Activated naive CD4-positive, alpha-beta T cell treated with anti-CD3 and anti-CD28 coated beads, Interleukin-2, amount 50 U/mL, for 72 hours (primary cell): ENCODE results near the gene PRKCQ. TPM values are rescaled to one million over a fixed set of nuclear protein-coding genes. Genes with fewer than 3 reads are reported as not detected.

Source experiments
- ATAC-seq, 2 donors: fragments of 150-1000 bp; cut with Tn5 transposase; 2 replicates each; pipeline ENCODE4 v1.10.0; 2021; ENCODE audit warnings: mild to moderate bottlenecking in 2 of 2, moderate library complexity in 2 of 2
- DNase-seq, 2 donors: peaks; one replicate each; pipeline ENCODE4 v3.0.0; 2021 to 2022; ENCODE audit warnings: low spot score in 2 of 2
- H3K27ac Mint-ChIP-seq, 2 donors: one replicate each; pipeline ENCODE4 v1.8.0; 2022; ENCODE audit warnings: mild to moderate bottlenecking in 2 of 2, mixed read lengths in 2 of 2
- H3K36me3 Mint-ChIP-seq, 2 donors: one replicate each; pipeline ENCODE4 v1.8.0; 2022; ENCODE audit warnings: mixed read lengths in 2 of 2
- H3K9me3 Mint-ChIP-seq, 2 donors: one replicate each; pipeline ENCODE4 v1.8.0; 2022; ENCODE audit warnings: mixed read lengths in 2 of 2
- total RNA-seq, 2 donors: library from RNA; stranded (reverse); gene quantifications; one replicate each; pipeline ENCODE4 v1.2.3, GENCODE V29; 2022

PRKCQ gene
- total RNA-seq, 2 donors from 2014 or later: 27.5 to 48.4 TPM

GRCh38 chr10:6525599-6526165, 54.4 kb downstream of the PRKCQ start:
- ATAC-seq: no peak
- peaks cover 27 to 37% of the 10 kb centered on the region in 2 donors for H3K36me3 Mint-ChIP-seq
- no peak overlapping the region for H3K27ac Mint-ChIP-seq
- no peak for DNase-seq
- H3K9me3 Mint-ChIP-seq: no peaks in the 10 kb centered on the region

DNA sequence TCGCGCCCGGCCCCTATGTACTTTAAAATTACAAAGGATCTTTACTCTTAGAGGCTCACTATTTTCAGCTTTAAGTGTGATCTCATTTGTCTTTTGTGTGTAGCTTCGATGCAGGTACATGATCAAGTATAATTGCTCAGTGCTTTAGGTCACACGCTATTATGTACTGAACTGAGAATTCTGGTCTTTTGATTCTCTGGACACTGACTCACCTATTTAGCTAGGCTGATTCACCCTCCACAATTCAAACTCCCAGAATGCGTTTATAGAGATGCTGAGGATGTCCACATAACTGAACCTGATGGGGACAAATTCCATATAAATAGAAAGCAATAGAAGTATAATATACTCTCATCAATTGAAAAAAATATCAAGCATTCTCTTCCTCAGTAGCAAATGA, 57.8 kb downstream of the PRKCQ start:
- DNase-seq (no peak), ATAC-seq (no peak)
- H3K9me3 Mint-ChIP-seq: no peaks in the 10 kb centered on the region
- H3K36me3 Mint-ChIP-seq: peaks cover 14 to 34% of the 10 kb centered on the region in 2 donors
- no peak overlapping the region for H3K27ac Mint-ChIP-seq

DNA sequence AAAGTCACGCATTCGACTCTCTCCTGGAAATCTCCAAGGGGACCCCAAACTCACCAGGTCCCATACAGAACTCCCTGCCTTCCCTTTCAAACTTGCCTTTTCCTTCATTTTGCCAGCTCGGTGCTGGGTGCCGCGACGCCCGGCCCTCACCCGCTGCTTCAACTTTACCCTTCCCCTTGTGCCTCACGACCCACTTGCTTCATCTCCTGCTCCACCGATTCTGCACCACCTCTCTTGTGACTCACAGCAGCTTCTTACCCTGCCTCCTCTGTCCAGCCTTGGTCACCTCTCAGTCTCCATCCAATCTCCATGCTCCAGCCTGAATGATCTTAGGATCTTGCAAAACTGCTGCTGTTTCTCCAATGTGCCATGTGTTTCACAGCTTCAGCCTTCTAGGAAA, 59.9 kb downstream of the PRKCQ start:
- Mint-ChIP-seq H3K27ac (peak overlapping the region; percentile 4 to 61), H3K9me3 (no peaks in the 10 kb centered on the region), H3K36me3 (peaks cover 2 to 29% of the 10 kb centered on the region in 2 donors)
- DNase-seq: no peak
- no peak for ATAC-seq

DNA sequence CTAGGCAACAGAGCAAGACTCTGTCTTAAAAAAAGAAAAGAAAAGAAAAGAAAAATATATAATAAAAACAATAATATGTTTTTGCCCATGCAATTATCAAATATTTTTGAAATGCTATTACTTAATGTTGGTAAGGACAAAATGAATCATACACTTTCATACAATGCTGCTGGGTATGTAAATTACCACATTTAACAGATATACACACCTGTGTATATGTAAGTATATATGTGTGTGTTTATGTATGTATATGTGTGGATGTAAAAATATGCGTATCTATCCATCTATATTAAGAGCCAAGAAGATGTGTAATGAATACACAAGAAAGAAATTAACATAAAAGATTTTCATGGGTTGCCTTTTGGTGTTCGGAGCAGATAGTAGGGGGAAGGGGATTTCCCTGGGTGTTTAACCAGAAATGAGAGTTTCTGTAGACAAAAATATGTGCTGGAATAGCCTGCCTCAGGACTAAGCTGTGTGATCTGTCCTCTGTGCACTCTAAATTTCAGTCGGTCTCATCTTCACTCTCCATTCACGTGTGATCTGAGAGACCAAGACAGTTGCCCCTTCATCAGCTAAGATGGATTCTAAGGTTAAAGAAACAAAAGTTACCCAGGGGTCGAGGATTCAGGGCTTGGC, 61.2 kb downstream of the PRKCQ start:
- H3K27ac Mint-ChIP-seq: peak overlapping the region; percentile 4 to 58
- DNase-seq (no peak), ATAC-seq (peak; percentile 86 to 94)
- no peaks in the 10 kb centered on the region for H3K9me3 Mint-ChIP-seq
- peaks cover 7 to 40% of the 10 kb centered on the region in 2 donors for H3K36me3 Mint-ChIP-seq

GRCh38 chr10:6516929-6517284, 63.2 kb downstream of the PRKCQ start:
- DNase-seq: no peak
- H3K36me3 Mint-ChIP-seq: peaks cover 10 to 56% of the 10 kb centered on the region in 2 donors
- no peaks in the 10 kb centered on the region for H3K9me3 Mint-ChIP-seq
- ATAC-seq: no peak
- no peak overlapping the region for H3K27ac Mint-ChIP-seq

DNA sequence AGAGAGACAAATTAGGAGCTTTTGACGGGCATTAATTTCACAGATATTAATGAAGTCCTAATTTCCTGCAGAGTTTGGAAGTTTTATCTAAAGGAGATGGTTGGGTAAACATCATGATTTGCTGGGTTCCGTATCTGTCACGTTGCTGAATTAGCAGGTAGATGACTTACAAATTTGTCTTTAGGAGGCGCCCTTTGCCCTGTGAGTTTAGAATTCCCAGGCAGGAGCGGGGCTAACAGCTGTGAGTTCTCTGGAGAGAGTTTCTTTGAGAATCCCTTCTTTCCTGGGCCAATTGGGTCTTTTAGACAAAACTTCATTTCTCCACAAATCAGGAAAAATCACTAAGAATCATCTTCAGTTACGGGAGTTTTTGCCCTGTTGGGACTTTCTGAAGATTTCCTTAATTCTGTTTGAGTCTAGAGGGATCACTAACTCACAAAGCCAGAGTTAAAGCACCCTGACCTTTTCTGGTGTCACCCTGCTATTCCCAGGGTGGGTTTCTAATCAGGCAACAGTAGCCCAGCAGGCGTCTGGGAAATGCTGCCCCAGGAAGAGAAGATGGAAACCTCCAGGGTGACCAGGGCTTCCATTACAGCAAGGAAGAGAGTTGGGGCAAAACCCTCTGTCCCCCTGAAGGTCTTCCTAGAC, 63.7 kb downstream of the PRKCQ start:
- Mint-ChIP-seq H3K9me3 (peaks cover 2% of the 10 kb centered on the region in 2 donors), H3K36me3 (peaks cover 15 to 61% of the 10 kb centered on the region in 2 donors), H3K27ac (no peak overlapping the region)
- no peak for ATAC-seq
- DNase-seq: no peak

DNA sequence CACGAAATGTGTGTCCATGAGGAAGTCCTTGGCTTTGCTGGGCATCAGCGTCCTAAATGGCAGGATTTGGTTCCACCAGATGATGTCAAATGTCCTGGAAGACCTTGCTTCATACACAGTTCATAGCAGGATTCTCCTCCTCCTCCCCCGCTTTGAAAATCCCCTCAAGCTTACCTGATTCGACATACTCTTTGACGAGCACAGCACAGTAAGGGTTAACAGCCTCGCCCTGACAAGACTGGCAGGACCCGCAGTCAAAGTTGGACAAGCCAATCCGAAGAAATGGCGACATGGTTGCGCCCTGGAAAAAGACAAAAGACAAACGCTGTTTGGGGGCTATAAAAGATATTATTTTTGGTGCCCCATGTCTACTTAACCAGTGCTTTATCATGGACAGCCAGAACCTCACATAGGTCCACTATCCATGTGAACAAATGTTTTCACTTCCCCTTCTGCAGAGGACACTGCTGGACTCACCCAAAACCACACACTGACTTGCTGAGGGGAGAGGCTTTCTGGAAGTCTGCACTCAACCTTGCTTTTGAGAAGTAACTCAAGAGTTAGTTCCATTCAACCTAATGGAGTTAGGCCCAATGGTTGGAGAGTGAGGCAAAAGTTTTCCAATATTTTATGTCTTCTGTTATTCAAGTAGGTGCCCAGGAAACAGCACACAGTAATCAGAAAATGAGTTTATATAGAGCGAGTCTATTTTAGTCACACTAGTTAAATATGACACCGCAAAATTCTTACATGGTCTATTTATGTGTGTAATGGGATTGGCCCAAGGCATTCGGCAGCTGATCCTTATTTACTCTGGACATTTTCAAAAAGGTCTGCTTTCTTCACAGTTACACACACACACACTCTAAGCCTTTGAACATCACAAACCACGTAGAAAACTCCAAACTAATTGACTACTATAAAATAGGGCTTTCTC, 65.0 kb downstream of the PRKCQ start:
- H3K36me3 Mint-ChIP-seq: peaks cover 24 to 61% of the 10 kb centered on the region in 2 donors
- peaks cover 6 to 9% of the 10 kb centered on the region in 2 donors for H3K9me3 Mint-ChIP-seq
- no peak overlapping the region for H3K27ac Mint-ChIP-seq
- DNase-seq (no peak), ATAC-seq (no peak)

DNA sequence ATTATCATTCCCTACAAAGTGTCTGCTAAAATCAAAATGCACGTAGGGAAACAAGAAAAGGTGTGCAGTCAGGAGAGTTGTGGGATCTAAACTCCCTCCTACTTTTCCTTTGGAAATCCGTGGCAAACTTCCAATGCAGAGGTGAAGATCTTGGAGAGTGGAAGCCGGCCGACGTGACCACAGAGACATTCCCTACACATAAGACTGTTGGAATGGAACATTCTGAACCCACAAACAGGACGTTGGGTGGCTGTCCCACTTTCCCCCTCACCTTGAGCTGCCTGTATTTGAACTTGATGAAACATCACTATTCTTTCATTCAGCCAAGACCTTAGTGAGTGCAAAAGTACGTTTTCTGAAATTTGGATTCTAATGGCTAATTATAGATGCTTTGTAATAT, 65.9 kb downstream of the PRKCQ start:
- DNase-seq: no peak
- H3K27ac Mint-ChIP-seq: peak overlapping the region in 1 of 2 donors; percentile 91

DNA sequence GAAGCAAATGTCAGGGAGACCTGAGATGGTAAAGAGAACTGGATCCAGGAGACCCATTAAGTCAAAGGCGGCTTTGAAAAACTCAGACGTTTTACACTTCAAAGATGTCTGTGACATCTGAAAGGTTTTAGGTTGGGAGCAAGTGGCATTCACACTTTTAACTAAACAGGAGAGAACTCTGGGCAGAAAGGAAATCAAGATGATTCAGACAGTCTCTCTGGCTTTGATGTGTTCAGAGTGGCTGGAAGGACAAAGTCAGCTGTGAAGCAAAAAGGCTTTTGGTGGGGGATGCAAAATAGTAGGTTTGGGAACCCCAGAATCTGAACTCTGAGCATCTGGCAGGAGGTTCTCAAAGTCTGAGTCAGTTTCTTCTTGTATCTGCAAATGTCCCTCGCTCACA, 66.6 kb downstream of the PRKCQ start:
- ATAC-seq: peak; percentile 95 to 97
- H3K9me3 Mint-ChIP-seq: peaks cover 6 to 9% of the 10 kb centered on the region in 2 donors
- peak; percentile 31 to 75 for DNase-seq
- H3K27ac Mint-ChIP-seq: peak overlapping the region; percentile 1 to 91
- peaks cover 30 to 75% of the 10 kb centered on the region in 2 donors for H3K36me3 Mint-ChIP-seq

More for the DNA sequence above, 65.9 kb downstream of the PRKCQ start:
- H3K9me3 Mint-ChIP-seq: peaks cover 6 to 9% of the 10 kb centered on the region in 2 donors
- no peak for ATAC-seq
- H3K36me3 Mint-ChIP-seq: peaks cover 24 to 68% of the 10 kb centered on the region in 2 donors

DNA sequence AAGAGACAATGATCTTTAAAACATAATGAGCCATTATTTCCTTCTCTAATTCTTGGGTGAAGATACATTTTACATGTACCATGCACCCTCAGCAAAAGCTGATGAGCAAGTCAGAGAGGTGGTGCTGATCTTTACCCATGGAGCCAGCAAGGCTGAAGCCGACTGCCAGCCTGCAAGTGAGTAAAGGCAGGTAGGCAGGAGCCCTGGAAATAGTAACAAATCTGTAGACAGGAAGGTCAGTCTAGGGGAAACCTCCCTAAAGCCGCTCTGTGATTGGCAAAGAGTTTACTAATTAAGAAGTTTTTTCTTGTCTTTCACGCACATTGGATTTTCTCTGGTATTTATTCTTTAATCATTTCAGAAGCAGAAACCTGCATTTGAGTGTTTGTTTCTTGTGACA, 67.9 kb downstream of the PRKCQ start:
- no peak for DNase-seq
- peak overlapping the region in 1 of 2 donors; percentile 91 for H3K27ac Mint-ChIP-seq

GRCh38 chr10:6511347-6511746, 68.7 kb downstream of the PRKCQ start:
- peaks cover 6 to 9% of the 10 kb centered on the region in 2 donors for H3K9me3 Mint-ChIP-seq
- no peak for ATAC-seq
- no peak for DNase-seq
- H3K36me3 Mint-ChIP-seq: peaks cover 40 to 84% of the 10 kb centered on the region in 2 donors
- H3K27ac Mint-ChIP-seq: no peak overlapping the region

More for the DNA sequence above, 67.9 kb downstream of the PRKCQ start:
- H3K36me3 Mint-ChIP-seq: peaks cover 40 to 86% of the 10 kb centered on the region in 2 donors
- H3K9me3 Mint-ChIP-seq: peaks cover 6 to 9% of the 10 kb centered on the region in 2 donors
- no peak for ATAC-seq

- peak; percentile 93 to 99 for ATAC-seq
- Mint-ChIP-seq H3K36me3 (peaks cover 35 to 72% of the 10 kb centered on the region in 2 donors), H3K27ac (peak overlapping the region; percentile 93 to 94), H3K9me3 (peaks cover 6 to 14% of the 10 kb centered on the region in 2 donors)
- DNase-seq: peak; percentile 54 to 60
Measured at GRCh38 chr10:6507311-6507710, 72.8 kb downstream of the PRKCQ start.

GRCh38 chr10:6505300-6505699, 74.8 kb downstream of the PRKCQ start:
- DNase-seq (no peak), ATAC-seq (no peak)
- H3K36me3 Mint-ChIP-seq: peaks cover 34 to 69% of the 10 kb centered on the region in 2 donors
- H3K9me3 Mint-ChIP-seq: peaks cover 0 to 5% of the 10 kb centered on the region in 2 donors
- peak overlapping the region in 1 of 2 donors; percentile 67 for H3K27ac Mint-ChIP-seq

DNA sequence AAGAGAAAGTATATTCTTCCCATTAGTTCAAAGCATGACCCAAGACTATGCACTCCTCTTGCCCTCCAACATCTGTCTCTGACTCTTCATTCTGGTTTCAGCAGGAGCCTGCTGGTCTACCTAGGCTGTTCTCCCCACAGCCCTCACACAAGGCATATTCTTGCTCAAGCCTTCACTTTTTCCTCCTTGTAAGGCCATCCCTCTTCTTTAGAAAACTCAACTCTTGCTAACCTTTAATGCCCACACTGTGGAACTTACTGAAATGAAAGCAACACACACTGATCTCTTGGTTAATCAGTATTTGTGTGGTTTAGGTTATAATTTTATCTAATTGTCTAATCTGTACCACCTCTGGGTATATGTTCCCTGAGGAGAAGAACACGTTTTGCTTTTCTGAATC, 75.8 kb downstream of the PRKCQ start:
- peaks cover 0 to 5% of the 10 kb centered on the region in 2 donors for H3K9me3 Mint-ChIP-seq
- DNase-seq (no peak), ATAC-seq (peak in 1 of 2 donors; percentile 44)
- peaks cover 34 to 59% of the 10 kb centered on the region in 2 donors for H3K36me3 Mint-ChIP-seq
- peak overlapping the region; percentile 22 to 81 for H3K27ac Mint-ChIP-seq

GRCh38 chr10:6503171-6503570, 76.9 kb downstream of the PRKCQ start:
- no peak for DNase-seq
- peak overlapping the region in 1 of 2 donors; percentile 81 for H3K27ac Mint-ChIP-seq

DNA sequence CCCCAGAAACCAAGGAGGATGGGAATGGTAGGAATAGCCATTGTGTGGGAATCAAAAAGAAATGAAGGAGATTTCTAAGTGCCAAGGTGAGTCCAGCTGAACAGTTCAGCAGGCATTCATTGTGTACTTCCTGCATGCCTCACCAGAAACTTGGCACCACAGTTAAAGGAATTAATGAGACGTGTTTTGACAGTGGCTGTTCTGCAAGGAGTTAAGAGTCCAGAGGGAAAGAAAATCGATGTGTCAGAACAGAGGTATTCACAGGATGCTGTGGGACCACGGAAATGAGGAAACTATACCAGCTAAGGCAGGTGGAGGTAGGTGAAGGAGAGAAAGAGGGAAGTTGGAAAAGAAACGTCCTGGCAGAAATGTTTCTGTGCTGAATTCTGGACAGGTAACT, 78.1 kb downstream of the PRKCQ start:
- H3K27ac Mint-ChIP-seq: peak overlapping the region; percentile 1 to 81
- no peak for DNase-seq
- peaks cover 0 to 5% of the 10 kb centered on the region in 2 donors for H3K9me3 Mint-ChIP-seq
- peaks cover 30 to 59% of the 10 kb centered on the region in 2 donors for H3K36me3 Mint-ChIP-seq
- ATAC-seq: no peak

More at GRCh38 chr10:6503171-6503570, 76.9 kb downstream of the PRKCQ start:
- peaks cover 0 to 5% of the 10 kb centered on the region in 2 donors for H3K9me3 Mint-ChIP-seq
- peaks cover 35 to 59% of the 10 kb centered on the region in 2 donors for H3K36me3 Mint-ChIP-seq
- ATAC-seq: peak in 1 of 2 donors; percentile 43
